ENCODE results near the gene LRIT2. TPM values are rescaled to one million over a fixed set of nuclear protein-coding genes. Genes with fewer than 3 reads are reported as not detected.

The LRIT2 gene
- total RNA-seq, 4 donors from 2014 or later: 0.23 TPM; not detected in 3

DNA sequence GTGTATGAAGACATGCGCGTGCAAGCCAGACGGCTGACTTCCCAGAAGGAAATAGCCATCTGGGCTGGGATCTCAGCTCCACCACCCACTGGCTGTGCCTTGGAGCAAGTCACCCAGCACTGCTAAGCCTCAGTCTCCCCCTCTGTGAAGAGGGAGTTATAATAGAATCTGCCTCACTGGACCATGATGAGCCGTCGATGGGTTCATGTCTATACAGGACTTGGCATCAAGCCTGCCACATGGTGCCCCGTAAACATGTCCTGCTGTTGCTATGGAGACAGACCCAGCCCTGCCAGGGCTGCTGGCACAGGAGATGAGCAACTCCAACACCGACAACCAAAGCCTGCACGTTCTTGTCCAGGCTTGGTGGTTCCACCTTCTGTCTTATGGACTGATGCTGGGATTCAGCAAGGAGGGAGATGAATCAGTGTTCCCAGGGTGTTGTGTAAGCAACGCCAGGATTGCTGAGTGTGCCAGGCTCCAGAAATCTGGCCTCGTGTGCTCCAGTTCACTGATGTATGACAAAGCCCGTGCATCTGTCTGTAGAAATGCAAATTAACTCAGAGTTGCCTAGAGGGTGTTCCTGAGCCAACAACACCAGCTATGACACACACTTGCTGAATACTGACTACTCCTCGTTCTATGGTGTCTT lies 46.2 kb downstream of the LRIT2 start:
- intact Hi-C loops (cut with DNase I; ENCODE audit: low total_unique reads): no loop called here
- DNase-seq (ENCODE audit: low spot score in 2 of 2): peak; percentile 84 to 87
- whole genome bisulfite sequencing, 2 donors: 37 to 39% methylated on average over 12 of the region's 12 CpGs
- H3K4me3 ChIP-seq (ENCODE audit: low read depth, poor library complexity, severe bottlenecking): no peak overlapping the region
- no peak for TF ChIP-seq POLR2A (IDR thresholded peaks at IDR 0.05)
- TF ChIP-seq, protein P1, sequence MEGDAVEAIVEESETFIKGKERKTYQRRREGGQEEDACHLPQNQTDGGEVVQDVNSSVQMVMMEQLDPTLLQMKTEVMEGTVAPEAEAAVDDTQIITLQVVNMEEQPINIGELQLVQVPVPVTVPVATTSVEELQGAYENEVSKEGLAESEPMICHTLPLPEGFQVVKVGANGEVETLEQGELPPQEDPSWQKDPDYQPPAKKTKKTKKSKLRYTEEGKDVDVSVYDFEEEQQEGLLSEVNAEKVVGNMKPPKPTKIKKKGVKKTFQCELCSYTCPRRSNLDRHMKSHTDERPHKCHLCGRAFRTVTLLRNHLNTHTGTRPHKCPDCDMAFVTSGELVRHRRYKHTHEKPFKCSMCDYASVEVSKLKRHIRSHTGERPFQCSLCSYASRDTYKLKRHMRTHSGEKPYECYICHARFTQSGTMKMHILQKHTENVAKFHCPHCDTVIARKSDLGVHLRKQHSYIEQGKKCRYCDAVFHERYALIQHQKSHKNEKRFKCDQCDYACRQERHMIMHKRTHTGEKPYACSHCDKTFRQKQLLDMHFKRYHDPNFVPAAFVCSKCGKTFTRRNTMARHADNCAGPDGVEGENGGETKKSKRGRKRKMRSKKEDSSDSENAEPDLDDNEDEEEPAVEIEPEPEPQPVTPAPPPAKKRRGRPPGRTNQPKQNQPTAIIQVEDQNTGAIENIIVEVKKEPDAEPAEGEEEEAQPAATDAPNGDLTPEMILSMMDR (IDR thresholded peaks at IDR 0.05): no peak

DNA sequence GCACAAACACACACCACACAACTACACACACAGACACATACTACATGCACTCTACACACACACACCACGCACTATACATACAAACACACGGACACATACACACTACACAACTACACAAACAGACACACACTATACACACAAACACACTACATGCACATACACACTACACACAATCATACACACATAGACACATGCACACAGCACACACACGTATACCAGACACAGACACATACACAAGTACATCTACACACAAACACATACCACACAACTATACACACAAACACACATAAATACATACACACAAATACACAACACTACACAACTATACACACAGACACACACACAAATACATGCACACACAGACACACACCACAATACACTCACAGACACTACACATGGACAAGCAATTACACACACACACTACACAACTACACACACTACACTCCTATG lies 47.2 kb downstream of the LRIT2 start:
- peak in 1 of 2 donors; percentile 13 for DNase-seq (ENCODE audit: low spot score in 2 of 2)
- H3K4me3 ChIP-seq (ENCODE audit: low read depth, poor library complexity, severe bottlenecking): no peak overlapping the region
- 87 to 88% methylated on average over 3 of the region's 3 CpGs for whole genome bisulfite sequencing, 2 donors
- intact Hi-C loops (cut with DNase I; ENCODE audit: low total_unique reads): no loop called here
- no peak for TF ChIP-seq POLR2A (IDR thresholded peaks at IDR 0.05)
- TF ChIP-seq, protein P1 (IDR thresholded peaks at IDR 0.05): no peak

DNA sequence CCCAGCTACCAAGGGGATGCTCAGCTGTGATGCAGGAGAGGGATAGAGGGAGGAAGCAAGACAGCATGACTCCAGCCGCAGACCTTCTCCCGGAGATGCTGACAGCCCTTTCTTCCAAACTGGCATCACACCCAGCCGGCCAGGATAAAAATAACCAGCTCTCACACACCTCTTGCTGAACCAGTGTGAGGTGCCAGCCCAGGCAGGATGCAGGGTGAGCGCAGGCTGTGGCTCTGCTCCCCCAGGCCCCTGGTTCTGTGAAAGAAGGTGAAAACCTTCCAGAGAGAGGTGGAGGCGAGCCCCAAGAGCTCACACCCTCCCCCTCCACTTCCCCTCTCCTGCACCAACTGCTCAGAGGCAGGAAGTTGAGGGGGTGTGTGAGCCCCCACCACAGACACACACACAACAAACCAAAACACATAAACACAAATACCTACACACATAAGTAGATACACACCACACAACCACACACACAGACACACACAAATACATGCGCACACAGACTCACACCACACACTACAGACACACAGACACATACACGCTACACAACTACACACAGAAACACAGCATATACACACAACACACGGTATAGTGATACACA lies 47.7 kb downstream of the LRIT2 start:
- 36 to 48% methylated on average over 6 to 8 of the region's 8 CpGs for WGBS, 2 donors
- no peak overlapping the region for H3K4me3 ChIP-seq (ENCODE audit: low read depth, poor library complexity, severe bottlenecking)
- no peak for TF ChIP-seq POLR2A (IDR thresholded peaks at IDR 0.05)
- TF ChIP-seq, protein P1 (IDR thresholded peaks at IDR 0.05): no peak
- peak in 1 of 2 donors; percentile 87 for DNase-seq (ENCODE audit: low spot score in 2 of 2)
- intact Hi-C loops (cut with DNase I; ENCODE audit: low total_unique reads): no loop called here

DNA sequence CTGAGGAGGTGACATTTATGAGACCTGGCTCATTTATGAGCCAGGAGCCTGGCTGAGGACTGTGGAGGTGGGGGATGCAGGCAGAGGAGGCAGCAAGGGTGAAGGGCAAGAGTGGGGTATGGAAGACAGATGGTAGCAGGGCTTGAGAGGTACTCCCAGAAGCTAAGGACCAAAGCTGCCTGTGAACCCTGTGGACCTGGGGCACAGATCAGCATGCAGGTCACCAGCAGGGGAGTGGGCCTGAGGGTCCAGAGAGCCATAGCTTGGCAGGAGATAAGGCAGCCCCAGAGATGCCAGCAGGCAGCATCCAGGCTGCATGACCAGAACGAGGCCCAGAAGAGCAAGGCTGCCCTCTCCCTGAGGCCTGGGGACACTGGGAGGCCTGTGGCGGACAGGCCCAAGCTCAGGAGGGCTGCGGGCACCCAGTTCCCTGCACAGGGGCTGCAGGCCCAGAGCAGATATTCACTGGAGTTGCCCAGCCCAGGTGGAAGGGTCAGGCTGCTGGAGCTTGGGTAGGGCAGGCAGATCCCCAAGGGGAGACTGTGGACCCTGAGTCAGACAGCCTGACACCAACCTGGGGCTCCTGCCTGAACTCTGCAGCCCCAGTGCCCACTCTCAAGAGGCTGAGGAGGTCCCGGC lies 48.4 kb downstream of the LRIT2 start:
- TF ChIP-seq, protein P1 (IDR thresholded peaks at IDR 0.05): no peak
- no peak for TF ChIP-seq POLR2A (IDR thresholded peaks at IDR 0.05)

DNA sequence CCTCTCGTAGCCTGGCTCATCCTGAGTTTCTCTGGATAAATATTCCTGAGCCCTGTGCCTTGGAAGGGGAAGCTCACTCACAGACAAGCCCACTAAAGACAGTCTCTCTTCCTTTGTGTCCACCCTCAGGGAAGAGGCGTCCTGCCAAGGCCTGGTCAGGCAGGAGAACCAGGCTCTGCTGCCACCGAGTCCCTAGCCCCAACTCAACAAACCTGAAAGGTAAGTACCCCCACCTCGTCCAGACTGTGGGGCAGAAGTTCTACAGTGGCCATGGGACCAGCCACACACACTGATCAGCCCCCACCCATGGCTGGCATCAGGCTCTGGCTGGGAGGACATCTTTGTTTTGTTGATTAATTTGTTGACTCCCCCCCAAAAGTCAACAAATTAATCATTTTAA lies 49.0 kb downstream of the LRIT2 start:
- no peak for TF ChIP-seq POLR2A (IDR thresholded peaks at IDR 0.05)
- TF ChIP-seq, protein P1 (IDR thresholded peaks at IDR 0.05): no peak
- intact Hi-C loops (cut with DNase I; ENCODE audit: low total_unique reads): no loop called here
- 60 to 64% methylated on average over 4 of the region's 4 CpGs for WGBS, 2 donors
- DNase-seq (ENCODE audit: low spot score in 2 of 2): peak in 1 of 2 donors; percentile 73
- H3K4me3 ChIP-seq (ENCODE audit: low read depth, poor library complexity, severe bottlenecking): no peak overlapping the region

More for the DNA sequence above, 48.4 kb downstream of the LRIT2 start:
- intact Hi-C loops (cut with DNase I; ENCODE audit: low total_unique reads): no loop called here
- no peak overlapping the region for H3K4me3 ChIP-seq (ENCODE audit: low read depth, poor library complexity, severe bottlenecking)
- WGBS, 2 donors: 38 to 63% methylated on average over 2 to 4 of the region's 4 CpGs
- peak in 1 of 2 donors; percentile 79 for DNase-seq (ENCODE audit: low spot score in 2 of 2)

Measured in lower leg skin (tissue), 4 donors.